Neural cell (in vitro differentiated cells): ENCODE results near the gene ROR2. TPM values are rescaled to one million over a fixed set of nuclear protein-coding genes. Genes with fewer than 3 reads are reported as not detected.

Experiments used
- H2AFZ ChIP-seq: fragments of 200-600, 300-800 bp; sonication (generic), shearing (Covaris generic); 2 replicates; pipeline ENCODE4 v1.6.0; 2014; ENCODE audit warnings: low read depth, mild to moderate bottlenecking, antibody characterized with exemption, low read length, moderate library complexity
- H3F3A ChIP-seq: fragments of 200-600 bp; shearing (Covaris generic); 2 replicates; pipeline ENCODE4 v1.6.1; 2016; ENCODE audit warnings: mild to moderate bottlenecking, moderate library complexity, mixed read lengths, antibody characterized with exemption, low read length; ENCODE audit not compliant: insufficient read depth, poor library complexity, severe bottlenecking
- H3K27ac ChIP-seq: fragments of 200-600, 300-800 bp; sonication (generic), shearing (Covaris generic); 2 replicates; pipeline ENCODE4 v1.5.1; 2014; ENCODE audit warnings: mild to moderate bottlenecking, low read length, moderate library complexity
- H3K27me3 ChIP-seq: fragments of 300-800, 200-600 bp; sonication (generic), shearing (Covaris generic); 2 replicates; pipeline ENCODE4 v1.6.0; 2014; ENCODE audit warnings: mild to moderate bottlenecking, low read depth, low read length, moderate library complexity; ENCODE audit not compliant: insufficient read depth
- H3K36me3 ChIP-seq: fragments of 300-800, 200-600 bp; sonication (generic), shearing (Covaris generic); 2 replicates; pipeline ENCODE4 v1.5.1; 2014; ENCODE audit warnings: mild to moderate bottlenecking, antibody characterized with exemption, low read length, moderate library complexity; ENCODE audit not compliant: insufficient read depth
- H3K4me2 ChIP-seq: fragments of 300-800, 200-600 bp; sonication (generic), shearing (Covaris generic); 2 replicates; pipeline ENCODE4 v1.6.0; 2014; ENCODE audit warnings: mild to moderate bottlenecking, low read length
- H3K4me3 ChIP-seq: fragments of 300-800, 200-600 bp; sonication (generic), shearing (Covaris generic); 2 replicates; pipeline ENCODE4 v1.5.1; 2014; ENCODE audit warnings: mild to moderate bottlenecking, low read length, moderate library complexity
- H3K79me2 ChIP-seq: fragments of 200-600 bp; shearing (Covaris generic); replicated peaks from 2 replicates; pipeline ENCODE4 v1.6.0; 2014; ENCODE audit warnings: mild to moderate bottlenecking, low read length, moderate library complexity; ENCODE audit not compliant: insufficient read depth
- H3K9ac ChIP-seq: fragments of 300-800, 200-600 bp; sonication (generic), shearing (Covaris generic); 2 replicates; pipeline ENCODE4 v1.6.1; 2016; ENCODE audit warnings: mild to moderate bottlenecking, low read length, mixed read lengths
- H3K9me2 ChIP-seq: fragments of 200-600 bp; shearing (Covaris generic); 2 replicates; pipeline ENCODE4 v1.6.1; 2016; ENCODE audit warnings: mild to moderate bottlenecking, low read length, mixed read lengths; ENCODE audit not compliant: insufficient read depth
- H3K9me3 ChIP-seq: fragments of 200-600, 300-800 bp; sonication (generic), shearing (Covaris generic); 2 replicates; pipeline ENCODE4 v1.6.1; 2016; ENCODE audit warnings: mild to moderate bottlenecking, mixed run types, low read length, moderate library complexity, mixed read lengths
- H4K20me1 ChIP-seq: fragments of 200-600 bp; shearing (Covaris generic); 2 replicates; pipeline ENCODE4 v1.6.1; 2016; ENCODE audit warnings: mild to moderate bottlenecking, mixed run types; ENCODE audit not compliant: insufficient read depth
- EP300 ChIP-seq: fragments of 450-650 bp; conservative IDR thresholded peaks from 2 replicates; pipeline ENCODE4 v1.6.1; 2014; ENCODE audit warnings: antibody characterized with exemption, mild to moderate bottlenecking, moderate library complexity; ENCODE audit not compliant: poor library complexity, severe bottlenecking
- EZH2 ChIP-seq: fragments of 200-600, 300-800 bp; shearing (Covaris generic), sonication (generic); IDR thresholded peaks from 2 replicates; pipeline ENCODE4 v1.6.1; 2014; ENCODE audit warnings: antibody characterized with exemption, low read length, borderline replicate concordance, mild to moderate bottlenecking; ENCODE audit not compliant: insufficient read depth, poor library complexity, severe bottlenecking
- MXI1 ChIP-seq: fragments of 450-650 bp; conservative IDR thresholded peaks from 2 replicates; pipeline ENCODE4 v1.6.1; 2014; ENCODE audit warnings: antibody characterized with exemption, mild to moderate bottlenecking; ENCODE audit not compliant: poor library complexity, severe bottlenecking
- POLR2AphosphoS5 ChIP-seq: IDR thresholded peaks from 2 replicates; pipeline ENCODE4 v1.6.1; 2012
- RAD21 ChIP-seq: fragments of 450-650 bp; conservative IDR thresholded peaks from 2 replicates; pipeline ENCODE4 v1.6.1; 2014; ENCODE audit warnings: antibody characterized with exemption, mild to moderate bottlenecking, moderate library complexity
- SMC3 ChIP-seq: fragments of 450-650 bp; conservative IDR thresholded peaks from 2 replicates; pipeline ENCODE4 v1.6.1; 2014; ENCODE audit warnings: antibody characterized with exemption, mild to moderate bottlenecking, moderate library complexity; ENCODE audit not compliant: poor library complexity
- TAF1 ChIP-seq: IDR thresholded peaks from 2 replicates; pipeline ENCODE4 v1.6.1; 2012; ENCODE audit warnings: low read depth
- polyA plus RNA-seq: library from polyadenylated mRNA; depleted of rRNA; stranded (reverse); fragments of >200 nt; gene quantifications from 2 replicates; pipeline ENCODE4 v1.2.3, GENCODE V29; 2014
- TF ChIP-seq, protein P1 (sequence below): IDR thresholded peaks from 2 replicates; pipeline ENCODE4 v1.6.1; 2012; ENCODE audit warnings: borderline replicate concordance
- TF ChIP-seq, protein P2 (sequence below): fragments of 450-650 bp; IDR thresholded peaks from 2 replicates; pipeline ENCODE4 v1.5.1; 2014; ENCODE audit warnings: antibody characterized with exemption, mild to moderate bottlenecking, moderate library complexity; ENCODE audit not compliant: poor library complexity, severe bottlenecking

The ROR2 gene
- polyA plus RNA-seq, 1 donor from 2014 or later: 0.33 TPM

DNA sequence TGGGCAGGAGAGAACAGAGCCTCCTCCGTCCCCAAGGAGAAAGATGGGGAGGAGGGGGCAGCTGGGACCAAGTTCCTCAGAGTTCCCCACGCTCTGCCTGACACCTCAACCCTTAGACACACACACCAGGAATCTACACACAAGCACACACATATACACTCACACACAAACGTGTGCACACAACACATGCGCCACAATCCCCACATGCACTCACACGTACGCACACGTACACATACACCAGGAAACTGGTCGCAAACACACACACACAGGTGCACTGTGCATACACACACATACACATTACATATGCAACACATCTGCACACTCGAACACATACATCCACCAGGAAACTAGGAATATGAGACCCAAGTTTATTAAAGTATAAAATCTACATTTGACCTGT lies 50.4 kb downstream of the ROR2 start:
- Histone ChIP-seq H3K79me2 (no peaks in the 10 kb centered on the region), H3K27me3 (no peaks in the 10 kb centered on the region), H3K36me3 (no peaks in the 10 kb centered on the region), H3K9me3 (no peaks in the 10 kb centered on the region), H3K4me3 (no peak overlapping the region), H3F3A (no peaks in the 10 kb centered on the region), H2AFZ (no peak overlapping the region), H3K9ac (no peak overlapping the region), H3K4me2 (no peak overlapping the region), H3K27ac (no peak overlapping the region), H3K9me2 (no peaks in the 10 kb centered on the region), H4K20me1 (no peaks in the 10 kb centered on the region)
- TF ChIP-seq EP300 (no peak), SMC3 (no peak), TAF1 (no peak), POLR2AphosphoS5 (no peak), MXI1 (no peak), RAD21 (no peak), EZH2 (no peak)
- TF ChIP-seq, protein P1, sequence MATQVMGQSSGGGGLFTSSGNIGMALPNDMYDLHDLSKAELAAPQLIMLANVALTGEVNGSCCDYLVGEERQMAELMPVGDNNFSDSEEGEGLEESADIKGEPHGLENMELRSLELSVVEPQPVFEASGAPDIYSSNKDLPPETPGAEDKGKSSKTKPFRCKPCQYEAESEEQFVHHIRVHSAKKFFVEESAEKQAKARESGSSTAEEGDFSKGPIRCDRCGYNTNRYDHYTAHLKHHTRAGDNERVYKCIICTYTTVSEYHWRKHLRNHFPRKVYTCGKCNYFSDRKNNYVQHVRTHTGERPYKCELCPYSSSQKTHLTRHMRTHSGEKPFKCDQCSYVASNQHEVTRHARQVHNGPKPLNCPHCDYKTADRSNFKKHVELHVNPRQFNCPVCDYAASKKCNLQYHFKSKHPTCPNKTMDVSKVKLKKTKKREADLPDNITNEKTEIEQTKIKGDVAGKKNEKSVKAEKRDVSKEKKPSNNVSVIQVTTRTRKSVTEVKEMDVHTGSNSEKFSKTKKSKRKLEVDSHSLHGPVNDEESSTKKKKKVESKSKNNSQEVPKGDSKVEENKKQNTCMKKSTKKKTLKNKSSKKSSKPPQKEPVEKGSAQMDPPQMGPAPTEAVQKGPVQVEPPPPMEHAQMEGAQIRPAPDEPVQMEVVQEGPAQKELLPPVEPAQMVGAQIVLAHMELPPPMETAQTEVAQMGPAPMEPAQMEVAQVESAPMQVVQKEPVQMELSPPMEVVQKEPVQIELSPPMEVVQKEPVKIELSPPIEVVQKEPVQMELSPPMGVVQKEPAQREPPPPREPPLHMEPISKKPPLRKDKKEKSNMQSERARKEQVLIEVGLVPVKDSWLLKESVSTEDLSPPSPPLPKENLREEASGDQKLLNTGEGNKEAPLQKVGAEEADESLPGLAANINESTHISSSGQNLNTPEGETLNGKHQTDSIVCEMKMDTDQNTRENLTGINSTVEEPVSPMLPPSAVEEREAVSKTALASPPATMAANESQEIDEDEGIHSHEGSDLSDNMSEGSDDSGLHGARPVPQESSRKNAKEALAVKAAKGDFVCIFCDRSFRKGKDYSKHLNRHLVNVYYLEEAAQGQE: no peak
- TF ChIP-seq, protein P2, sequence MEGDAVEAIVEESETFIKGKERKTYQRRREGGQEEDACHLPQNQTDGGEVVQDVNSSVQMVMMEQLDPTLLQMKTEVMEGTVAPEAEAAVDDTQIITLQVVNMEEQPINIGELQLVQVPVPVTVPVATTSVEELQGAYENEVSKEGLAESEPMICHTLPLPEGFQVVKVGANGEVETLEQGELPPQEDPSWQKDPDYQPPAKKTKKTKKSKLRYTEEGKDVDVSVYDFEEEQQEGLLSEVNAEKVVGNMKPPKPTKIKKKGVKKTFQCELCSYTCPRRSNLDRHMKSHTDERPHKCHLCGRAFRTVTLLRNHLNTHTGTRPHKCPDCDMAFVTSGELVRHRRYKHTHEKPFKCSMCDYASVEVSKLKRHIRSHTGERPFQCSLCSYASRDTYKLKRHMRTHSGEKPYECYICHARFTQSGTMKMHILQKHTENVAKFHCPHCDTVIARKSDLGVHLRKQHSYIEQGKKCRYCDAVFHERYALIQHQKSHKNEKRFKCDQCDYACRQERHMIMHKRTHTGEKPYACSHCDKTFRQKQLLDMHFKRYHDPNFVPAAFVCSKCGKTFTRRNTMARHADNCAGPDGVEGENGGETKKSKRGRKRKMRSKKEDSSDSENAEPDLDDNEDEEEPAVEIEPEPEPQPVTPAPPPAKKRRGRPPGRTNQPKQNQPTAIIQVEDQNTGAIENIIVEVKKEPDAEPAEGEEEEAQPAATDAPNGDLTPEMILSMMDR: no peak

DNA sequence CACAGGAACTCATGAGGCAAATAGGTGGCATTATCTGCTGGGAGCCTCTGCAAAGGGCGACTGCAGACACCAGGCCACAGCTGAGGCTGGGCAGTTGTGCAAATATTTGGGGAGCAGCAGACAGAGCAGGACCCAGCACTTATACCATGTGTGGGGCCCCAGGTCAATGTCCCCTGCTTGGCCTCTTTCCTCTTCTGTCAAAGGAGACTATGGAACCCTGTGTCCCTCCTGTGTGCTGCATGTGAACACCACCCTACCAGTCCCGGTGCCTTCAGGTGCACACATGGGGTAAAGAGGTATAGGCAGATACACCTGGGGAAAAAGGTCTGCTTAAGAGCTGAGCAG lies 50.8 kb downstream of the ROR2 start:
- no peaks in the 10 kb centered on the region for H3K79me2 ChIP-seq
- TF ChIP-seq, protein P1: no peak
- TF ChIP-seq, protein P2: no peak
- TF ChIP-seq SMC3 (no peak), EZH2 (no peak), RAD21 (no peak), MXI1 (no peak), EP300 (no peak), TAF1 (no peak), POLR2AphosphoS5 (no peak)
- H2AFZ ChIP-seq: no peak overlapping the region
- no peaks in the 10 kb centered on the region for H3K36me3 ChIP-seq
- no peak overlapping the region for H3K4me2 ChIP-seq
- H3K9me3 ChIP-seq: no peaks in the 10 kb centered on the region
- H3F3A ChIP-seq: no peaks in the 10 kb centered on the region
- no peak overlapping the region for H3K27ac ChIP-seq
- H3K4me3 ChIP-seq: no peak overlapping the region
- no peaks in the 10 kb centered on the region for H4K20me1 ChIP-seq
- no peak overlapping the region for H3K9ac ChIP-seq
- H3K27me3 ChIP-seq: no peaks in the 10 kb centered on the region
- H3K9me2 ChIP-seq: no peaks in the 10 kb centered on the region
